Dermis blood vessel endothelial cell (primary cell): ENCODE results near the gene CD82. TPM values are rescaled to one million over a fixed set of nuclear protein-coding genes. Genes with fewer than 3 reads are reported as not detected.
A peak's percentile ranks its signal among the peaks of the same experiment; 100 is the strongest.

Experiments
- DNase-seq: peaks from one replicate; pipeline ENCODE4 v3.0.0; 2010
- total RNA-seq: library from RNA; depleted of rRNA; stranded (reverse); fragments of >200 nt; gene quantifications from 2 replicates; pipeline ENCODE4 v1.2.3, GENCODE V29; 2014

Gene CD82
- total RNA-seq, 1 donor from 2014 or later: 8.5 TPM

DNA sequence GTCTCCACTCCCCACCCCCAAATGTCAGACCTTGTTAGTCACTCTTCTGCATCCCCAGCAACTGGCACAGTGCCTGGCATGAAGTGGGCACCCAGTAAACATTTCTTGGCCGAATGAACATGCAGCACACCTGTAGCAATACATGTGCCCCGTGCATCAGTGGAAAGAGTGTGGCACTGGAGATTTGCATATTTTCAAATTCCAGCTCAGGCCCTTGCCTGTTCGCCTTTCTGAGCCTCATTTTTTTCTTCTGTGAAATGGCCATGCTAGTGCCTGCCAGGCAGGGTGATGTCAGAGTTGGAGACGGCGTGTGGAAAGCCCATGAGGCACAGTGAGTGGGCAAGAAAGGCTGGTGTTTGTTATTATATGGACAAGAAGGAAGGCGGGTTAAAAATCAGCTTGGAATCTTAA is 38.7 kb downstream of the CD82 start:
- no peak for DNase-seq

DNA sequence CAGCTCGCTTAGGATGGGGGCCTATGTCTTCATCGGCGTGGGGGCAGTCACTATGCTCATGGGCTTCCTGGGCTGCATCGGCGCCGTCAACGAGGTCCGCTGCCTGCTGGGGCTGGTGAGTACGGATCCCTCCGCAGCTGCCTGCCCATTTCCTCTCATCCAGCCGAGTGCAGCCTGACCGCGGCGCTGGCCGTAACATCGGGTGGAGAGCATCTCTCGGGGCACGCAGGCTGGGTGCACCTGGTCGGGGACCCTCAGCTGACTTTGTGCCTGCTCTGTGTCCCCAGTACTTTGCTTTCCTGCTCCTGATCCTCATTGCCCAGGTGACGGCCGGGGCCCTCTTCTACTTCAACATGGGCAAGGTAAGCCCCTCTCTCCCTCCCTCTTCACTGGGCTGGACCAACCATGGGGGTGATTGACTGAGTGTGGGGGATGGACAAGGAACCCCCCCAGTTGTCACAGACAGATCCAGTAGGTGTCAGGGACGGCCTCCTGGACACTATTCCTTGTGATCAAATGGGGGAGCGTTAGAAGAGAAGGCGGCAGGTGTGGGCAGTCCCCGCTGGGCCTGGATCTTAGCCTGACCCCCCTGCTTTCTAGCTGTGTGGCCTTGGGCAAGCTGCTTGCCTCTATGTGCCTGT is 39.7 kb downstream of the CD82 start:
- DNase-seq: no peak

DNA sequence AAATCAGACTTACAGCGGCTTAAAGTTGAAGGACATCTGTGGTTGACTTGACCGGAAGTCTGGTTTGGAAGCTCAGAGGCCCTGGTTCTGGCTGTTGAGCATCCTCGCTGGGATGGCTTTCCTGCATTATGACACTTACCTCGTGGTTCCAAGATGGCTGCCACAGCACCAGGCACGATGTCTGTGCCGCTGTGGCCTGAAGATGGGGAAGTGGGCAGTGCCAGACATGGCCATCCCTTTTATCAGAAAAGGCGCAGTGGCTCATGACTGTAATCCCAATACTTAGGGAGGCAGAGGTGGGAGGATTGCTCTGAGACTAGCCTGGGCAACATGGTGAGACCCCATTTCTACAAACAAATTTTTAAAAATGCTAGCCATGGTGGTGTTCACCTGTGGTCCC is 40.5 kb downstream of the CD82 start:
- no peak for DNase-seq

DNA sequence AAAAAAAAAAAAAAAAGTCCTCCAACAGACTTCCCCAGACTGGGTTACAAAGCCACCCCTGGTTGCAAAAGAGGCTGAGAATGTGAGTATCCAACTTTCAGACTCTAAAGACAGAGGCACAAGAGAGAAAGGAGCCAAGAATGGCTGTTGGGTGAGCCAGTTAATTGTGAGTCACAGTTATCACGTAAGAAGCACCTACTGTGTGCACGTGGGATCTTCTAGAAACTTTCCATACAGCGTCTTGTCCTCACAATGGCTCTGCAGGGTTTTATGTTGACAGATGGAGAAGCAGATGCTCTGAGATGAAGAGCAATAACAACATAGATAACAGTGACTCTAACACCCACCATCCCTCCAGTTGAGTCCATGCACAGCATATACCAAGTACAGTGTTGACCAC is 41.0 kb downstream of the CD82 start:
- no peak for DNase-seq

DNA sequence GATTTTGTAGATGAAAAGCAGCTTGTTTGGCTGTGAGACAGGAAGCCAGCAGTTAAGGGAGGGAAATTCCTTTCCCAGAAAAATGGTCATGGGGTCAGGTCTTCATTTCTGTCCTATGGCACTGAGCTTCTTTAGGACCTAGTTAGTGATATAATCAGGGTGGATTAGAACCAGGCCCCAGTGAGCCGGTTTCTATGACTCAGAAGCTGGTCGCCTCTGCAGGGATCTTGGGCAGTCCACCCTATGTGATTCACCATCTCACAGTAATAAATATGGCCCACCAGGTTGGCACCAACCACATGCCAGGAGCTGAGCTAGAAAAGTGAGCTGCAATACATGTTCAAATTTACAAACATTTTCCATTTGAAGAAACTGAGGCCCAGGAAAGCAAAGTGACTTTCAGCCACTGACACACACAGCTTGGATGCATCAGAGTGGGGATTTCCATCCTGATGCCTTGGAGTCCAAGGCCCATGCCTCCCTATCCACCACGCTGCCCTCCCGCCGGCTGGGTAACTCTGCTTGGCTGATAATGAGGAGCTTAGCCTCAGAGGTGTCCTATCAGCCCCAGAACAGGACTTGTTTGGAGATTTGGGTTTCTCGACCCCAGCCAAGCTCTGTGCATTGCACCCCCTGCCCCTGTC is 42.0 kb downstream of the CD82 start:
- DNase-seq: no peak

DNA sequence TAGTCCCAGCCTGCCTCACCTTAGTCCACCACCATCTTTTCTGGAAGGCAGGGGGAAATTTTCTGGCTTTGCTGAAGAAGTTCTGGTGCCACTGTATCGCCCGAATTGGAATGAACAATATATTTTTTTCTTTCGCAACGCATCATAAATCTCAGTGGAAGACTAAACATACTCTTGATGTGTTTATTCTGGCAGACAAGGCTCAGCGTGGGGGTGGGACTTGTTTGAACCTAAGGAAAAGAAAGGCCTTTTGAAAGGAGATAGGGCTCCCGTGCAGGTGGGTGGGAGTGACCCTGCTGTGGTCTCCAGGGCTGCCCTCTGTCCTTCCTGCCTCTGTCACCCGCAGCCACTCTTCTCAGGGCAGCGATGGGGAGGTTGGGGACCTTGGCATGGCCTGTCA is 42.5 kb downstream of the CD82 start:
- DNase-seq: no peak

DNA sequence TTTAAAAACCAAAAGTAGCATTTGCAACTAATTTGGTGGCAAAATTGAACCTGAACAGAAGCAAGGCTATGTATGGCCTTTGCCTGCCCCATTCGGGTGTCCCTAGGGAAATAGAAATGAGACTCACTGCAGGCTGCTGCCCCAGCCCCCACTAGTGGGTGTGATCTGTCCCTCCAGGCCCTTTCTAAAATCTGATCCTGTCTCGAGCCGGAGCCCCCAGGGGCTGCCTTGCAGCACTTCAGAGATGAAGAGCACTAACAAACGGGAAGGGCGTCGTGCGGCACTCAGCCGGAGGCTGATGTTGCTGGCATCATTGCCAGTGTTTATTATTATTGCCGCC is 43.2 kb downstream of the CD82 start:
- DNase-seq: no peak

DNA sequence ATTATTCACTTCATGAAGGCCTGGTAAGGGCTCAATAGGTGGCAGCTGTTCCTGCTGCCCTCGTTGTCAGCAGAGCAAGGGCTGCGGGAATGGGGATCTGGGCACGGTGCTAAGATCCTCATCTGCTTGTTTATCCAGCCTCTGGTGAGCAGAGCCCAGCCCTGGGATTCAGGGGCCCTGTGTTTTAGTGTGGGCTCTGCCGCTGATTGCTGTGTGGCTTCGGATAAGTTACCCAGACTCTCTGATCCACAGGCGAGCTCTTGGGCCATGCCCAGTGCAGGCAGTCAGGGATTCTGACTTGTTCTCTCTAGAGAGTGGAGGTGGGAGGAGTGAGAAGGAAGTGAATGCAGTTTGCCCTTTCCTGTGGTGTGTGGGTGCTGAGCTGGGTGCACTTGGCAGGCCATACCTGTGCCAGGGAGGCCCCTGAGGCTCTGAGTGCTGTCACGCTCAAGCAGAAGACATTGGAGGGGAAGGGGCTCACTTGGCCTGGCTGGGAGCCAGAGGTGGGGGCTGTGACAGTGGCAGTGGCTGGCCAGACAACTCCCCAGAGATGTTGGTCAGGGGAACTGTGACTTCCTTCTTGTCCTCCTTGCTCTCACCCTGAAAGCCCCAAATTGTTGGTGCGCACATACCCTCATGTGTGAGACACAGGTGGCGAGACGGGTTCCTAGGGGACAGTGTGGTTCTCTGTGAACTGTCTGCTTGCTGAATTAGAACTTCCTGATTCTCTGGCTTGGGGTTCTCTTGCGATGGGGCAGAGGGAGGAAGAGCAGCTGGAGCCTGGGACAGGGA is 43.7 kb downstream of the CD82 start:
- DNase-seq: no peak

DNA sequence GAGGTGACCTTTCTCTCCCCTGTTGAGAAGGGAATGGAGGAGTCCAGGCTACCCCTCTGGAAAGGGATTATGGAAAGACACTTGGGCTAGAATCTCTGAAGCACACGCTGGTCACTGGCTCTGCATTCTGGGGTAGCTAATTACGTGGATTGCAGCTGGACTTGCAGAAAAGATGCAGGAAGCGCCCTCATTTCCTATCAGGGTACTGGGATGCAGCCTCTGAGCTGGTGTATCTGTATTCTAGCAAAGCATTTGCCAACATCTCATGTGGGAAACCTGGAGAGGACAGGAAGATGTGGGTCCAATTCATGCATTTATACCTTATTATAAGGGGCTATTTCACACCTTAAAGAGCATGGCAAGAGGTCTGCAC is 44.3 kb downstream of the CD82 start:
- DNase-seq: peak; percentile 57

DNA sequence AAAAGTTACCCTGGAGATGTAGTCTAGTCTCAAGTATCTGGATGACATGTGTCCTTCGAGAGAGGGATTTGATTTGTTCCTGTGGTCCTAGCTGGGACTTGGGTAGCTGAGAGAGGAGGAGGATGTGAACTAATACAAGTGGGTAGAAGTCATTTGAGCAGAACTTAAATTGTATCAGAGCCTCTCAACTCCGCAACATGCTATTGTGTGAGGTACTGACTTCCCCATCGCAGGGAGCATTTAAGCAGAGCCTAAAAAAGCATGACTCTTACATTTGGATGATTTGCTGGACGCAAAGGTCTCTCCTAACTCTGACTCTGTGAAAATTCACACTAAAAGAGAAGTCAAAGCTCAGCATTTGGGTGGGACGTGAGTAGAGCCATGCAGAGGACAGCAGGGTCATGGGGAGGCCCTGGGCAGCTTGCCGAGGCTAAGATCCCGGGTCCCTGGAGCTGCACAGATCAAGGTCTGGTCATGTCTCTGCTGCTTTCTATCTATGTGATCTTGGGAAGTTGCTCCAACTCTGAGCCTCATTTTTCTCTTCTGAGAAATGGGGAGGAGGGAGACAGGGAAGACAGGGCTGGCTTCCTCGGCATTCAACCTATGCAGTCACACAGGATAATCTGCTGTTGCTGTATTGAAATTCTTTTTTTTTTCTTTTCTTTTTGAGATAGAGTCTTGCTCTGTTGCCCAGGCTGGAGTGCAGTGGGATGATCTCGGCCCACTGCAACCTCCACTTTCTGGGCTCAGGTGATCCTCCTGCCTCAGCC is 44.9 kb downstream of the CD82 start:
- no peak for DNase-seq

DNA sequence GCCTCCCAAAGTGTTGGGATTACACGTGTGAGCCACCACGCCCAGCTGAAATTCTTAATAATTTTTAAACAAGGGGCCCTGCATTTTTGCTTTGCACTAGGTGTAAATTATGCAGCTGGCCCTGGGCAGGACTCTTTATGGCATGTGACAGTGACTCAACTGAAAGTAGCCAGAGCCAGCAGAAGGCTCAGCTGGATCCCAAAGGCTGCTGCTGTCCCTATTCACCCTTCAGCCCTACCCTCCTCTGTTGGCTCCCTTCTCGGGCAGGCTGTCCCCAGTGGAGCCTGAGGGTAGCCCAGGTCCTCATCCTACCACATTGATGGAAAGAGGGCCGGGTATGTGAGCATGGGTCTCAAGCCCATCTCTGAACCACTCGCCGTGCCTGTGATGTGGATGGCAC is 45.6 kb downstream of the CD82 start:
- DNase-seq: no peak

DNA sequence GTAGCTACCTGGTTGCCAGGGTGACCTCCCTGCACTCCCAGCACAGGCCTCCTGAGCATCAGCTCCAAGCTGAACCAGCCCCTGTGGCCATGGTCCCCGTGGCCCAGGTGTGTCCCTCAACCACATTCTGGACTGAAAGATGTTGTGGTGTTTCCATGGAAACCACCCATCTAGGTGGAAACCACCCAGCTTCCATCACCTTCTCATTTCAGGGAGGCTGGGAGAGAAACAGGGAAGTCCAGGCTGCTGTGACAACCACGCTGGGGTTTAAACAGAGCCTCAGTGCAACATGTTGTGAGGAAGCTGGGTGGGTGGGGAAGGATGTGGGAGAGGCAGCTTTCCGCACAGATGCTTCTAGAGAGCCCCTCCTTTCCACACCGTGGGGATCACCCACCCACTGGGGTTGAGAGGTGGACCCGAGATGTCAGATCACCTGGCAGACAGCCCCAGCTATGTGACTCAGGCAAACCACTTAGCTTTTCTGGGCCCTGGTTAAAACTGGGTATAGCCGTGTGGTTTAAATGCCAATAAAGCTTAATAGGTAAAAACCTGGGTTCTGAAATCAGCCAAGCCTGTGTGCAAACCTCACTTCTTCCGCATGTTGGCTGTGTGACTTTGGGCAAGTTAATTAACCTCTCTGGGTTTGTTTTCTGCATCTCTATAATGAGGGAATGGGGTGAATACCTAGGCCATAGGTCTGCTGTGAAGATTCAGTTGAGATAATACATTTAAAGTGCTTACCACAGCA is 46.4 kb downstream of the CD82 start:
- no peak for DNase-seq

DNA sequence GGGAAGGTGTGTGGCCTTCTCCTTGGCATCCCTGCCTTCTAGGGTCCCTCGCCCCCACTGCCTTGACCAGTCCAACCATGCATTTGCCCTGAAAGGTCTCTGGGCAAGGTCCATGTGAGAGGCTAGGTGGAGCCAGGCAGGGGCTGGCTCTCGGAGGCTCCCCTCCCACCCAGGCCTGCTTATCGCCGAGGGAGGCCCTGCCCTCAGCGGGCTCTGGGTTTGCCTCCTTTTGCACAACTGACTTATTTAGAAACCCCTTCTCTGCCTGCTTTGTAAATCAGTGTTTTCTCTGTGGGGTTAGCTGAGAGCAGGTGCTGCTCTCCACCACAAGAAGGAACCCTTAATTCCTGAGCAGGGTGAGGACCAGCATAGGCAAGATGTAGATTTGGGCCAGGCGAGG is 47.7 kb downstream of the CD82 start:
- DNase-seq: no peak

DNA sequence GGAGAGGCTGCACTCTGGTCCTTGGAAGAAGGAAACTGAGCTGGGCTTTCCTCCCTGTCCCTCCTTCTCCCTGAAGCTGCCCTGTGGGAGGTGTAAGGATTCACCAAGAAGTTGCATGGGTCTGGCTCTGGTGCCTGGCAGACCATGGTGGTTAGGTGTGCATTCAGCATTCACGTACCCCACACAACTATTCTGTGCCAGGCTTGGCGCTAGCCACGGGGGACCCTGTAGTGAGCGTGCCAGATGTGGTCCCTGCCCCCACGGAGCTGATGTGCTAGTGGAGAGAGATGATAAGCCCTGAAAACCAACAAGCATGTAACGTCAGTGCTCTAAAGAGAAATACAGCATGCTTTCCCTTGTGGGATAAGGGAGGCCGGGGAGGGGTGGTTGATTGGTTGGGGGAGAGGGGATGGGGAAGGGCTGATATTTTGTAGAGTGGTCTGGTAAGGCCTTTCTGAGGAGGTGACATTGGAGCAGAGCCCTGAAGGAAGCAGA is 48.9 kb downstream of the CD82 start:
- no peak for DNase-seq

DNA sequence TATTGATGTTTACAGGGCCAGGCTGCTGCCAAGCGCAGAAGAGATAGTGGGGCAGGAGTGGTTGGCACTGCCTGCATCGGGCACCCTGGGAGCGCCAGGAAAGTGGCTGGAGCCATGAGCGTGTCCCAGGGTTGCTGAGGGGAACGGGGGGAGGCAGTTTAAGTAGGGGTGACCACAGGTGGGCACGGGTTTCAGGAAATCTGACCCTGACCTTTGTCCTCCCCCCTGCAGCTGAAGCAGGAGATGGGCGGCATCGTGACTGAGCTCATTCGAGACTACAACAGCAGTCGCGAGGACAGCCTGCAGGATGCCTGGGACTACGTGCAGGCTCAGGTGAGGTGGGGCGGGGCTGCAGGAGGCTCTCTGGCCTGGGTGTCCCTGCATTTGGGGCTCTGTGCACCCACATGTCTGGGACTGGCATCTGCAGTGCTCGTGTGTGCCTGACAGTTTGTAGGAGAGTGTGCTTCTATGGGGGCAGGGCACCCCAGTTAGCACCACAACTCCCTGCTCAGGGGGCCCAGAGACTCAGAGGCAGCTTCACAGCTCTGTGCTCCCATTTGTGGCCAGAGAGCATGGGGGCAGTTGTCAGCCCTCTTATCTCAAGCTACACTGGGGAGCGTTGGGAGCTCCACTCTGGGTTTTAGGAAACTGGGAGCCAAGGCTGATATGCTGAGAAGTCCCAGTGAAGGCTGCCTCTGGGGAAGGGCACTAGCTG is 49.7 kb downstream of the CD82 start:
- no peak for DNase-seq

DNA sequence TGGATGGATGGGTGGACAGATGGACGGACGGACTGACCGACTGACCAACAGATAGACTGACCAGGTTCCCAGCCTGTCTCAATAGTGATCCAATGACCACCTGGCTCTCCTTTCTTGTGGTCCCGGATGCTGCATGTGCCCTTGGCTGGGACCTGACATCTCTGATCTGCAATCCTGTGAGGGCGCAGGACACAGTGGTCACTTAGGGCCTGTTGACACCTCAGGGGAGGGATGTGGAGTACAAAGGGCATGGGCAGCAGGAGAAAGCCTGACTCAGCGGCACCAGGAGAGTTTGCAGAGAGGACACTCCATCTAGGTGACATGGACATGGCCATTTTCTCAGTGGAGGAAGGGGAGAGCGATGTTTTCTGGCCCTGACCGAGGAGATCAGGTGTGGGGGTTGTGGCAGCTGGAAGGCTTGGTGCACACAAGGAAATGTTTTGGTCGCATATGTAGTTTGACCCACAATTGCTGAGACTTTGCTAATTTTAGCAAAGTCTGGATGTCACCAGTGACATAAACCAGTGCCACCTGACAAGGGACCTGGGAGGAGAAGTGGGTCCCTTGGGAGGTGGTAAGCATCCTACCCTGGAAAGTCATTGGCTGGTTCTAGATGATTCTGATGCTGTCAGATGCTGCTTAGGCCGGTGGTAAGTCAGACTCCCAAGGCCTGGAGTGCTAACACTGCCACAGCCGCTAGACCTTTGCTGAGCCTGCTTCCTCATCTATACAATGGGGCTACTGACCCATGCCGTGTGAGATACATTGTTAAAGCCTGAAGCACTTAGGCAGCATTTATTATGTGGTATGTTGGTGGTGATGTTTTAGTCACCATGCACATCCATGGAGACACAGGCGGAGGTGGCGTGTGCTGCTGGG is 50.7 kb downstream of the CD82 start:
- DNase-seq: no peak

DNA sequence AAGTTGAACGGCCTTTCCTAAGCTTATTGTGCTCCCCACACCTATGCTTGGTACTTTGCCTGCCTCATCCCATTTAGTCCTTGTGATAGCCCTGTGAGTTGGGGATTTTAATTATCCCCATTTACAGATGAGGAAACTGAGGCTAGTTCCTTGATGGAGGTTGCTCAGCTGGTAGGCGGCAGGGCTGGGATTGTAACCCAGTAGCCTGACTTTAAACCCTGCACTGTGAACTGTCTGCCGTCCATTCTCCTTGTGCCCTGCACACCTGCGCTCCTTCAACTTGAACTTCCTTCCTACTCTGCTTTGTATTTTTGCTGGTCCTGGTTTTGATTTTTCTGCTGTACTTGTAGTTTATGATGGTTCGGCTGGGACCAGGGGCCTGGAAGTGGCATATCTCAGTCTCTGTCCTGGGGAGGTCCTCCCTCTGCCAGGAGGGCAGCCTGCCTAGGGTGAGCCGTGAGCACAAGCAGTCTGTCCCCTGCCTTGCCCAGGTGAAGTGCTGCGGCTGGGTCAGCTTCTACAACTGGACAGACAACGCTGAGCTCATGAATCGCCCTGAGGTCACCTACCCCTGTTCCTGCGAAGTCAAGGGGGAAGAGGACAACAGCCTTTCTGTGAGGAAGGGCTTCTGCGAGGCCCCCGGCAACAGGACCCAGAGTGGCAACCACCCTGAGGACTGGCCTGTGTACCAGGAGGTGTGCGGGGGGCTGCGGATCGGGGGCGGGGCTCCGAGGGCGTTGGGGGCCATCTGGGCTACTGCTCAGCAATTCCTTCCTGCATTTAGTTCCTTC is 52.4 kb downstream of the CD82 start:
- DNase-seq: no peak

DNA sequence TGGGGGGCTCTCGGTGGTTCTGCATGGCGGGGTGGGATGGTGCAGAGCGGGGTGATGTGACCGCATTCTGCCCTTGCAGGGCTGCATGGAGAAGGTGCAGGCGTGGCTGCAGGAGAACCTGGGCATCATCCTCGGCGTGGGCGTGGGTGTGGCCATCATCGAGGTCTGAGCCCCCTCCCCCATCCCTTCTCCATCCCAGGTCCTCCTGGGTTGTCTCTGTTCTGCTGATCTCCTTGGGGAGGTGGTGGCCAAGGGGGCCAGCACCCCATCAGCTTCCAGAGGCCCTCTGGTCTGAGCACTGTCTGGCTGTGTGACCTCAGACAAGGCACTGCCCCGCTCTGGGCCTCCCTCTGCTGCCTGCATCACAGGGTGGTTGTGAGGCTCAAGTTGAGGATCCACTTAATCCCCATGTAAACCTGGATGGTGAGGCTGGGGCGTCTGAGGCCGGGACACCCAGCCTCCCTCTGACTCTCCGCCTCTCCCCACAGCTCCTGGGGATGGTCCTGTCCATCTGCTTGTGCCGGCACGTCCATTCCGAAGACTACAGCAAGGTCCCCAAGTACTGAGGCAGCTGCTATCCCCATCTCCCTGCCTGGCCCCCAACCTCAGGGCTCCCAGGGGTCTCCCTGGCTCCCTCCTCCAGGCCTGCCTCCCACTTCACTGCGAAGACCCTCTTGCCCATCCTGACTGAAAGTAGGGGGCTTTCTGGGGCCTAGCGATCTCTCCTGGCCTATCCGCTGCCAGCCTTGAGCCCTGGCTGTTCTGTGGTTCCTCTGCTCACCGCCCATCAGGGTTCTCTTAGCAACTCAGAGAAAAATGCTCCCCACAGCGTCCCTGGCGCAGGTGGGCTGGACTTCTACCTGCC is 53.3 kb downstream of the CD82 start:
- no peak for DNase-seq

DNA sequence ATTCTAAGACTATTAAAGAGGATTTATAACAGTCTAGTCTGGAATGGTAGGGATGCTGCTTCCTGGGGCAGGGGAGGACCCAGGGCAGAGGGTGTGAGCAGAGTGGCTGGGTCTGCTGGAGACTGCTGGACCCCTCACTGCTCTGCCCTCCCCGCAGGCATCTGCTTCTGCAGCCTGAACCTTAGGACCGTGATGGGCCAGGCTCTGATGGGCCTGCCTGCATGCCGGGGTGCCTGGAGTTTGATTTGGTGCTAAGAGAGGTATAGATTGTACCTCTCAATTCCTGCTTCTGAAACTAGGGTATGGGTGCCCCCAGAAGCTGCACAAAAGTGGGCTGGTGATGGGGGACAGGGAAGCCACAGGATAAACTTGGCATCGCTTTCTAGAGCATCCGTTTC is 54.9 kb downstream of the CD82 start:
- no peak for DNase-seq
